Measurements from ENCODE around the gene UROD.

DNA sequence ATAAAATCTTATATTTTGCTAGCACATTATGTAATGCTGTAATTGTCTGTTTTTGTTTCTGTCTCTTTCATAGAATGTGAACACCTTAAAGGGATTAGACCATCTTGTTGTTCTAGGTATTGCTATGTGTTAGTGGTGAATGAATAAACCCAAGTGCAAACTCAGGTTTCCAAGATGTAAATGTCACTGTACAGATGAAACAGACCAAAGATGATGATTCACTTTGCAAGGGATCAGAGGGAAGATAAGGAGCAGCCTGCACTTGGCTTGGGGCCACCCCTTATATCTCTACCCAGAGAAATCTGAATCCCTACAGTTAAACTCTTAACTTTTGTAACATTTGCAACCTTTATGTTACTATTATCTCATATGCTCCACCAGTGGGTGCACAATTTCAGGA, 25.4 kb downstream of the UROD start:
- TF ChIP-seq, protein P1, sequence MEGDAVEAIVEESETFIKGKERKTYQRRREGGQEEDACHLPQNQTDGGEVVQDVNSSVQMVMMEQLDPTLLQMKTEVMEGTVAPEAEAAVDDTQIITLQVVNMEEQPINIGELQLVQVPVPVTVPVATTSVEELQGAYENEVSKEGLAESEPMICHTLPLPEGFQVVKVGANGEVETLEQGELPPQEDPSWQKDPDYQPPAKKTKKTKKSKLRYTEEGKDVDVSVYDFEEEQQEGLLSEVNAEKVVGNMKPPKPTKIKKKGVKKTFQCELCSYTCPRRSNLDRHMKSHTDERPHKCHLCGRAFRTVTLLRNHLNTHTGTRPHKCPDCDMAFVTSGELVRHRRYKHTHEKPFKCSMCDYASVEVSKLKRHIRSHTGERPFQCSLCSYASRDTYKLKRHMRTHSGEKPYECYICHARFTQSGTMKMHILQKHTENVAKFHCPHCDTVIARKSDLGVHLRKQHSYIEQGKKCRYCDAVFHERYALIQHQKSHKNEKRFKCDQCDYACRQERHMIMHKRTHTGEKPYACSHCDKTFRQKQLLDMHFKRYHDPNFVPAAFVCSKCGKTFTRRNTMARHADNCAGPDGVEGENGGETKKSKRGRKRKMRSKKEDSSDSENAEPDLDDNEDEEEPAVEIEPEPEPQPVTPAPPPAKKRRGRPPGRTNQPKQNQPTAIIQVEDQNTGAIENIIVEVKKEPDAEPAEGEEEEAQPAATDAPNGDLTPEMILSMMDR (IDR thresholded peaks at IDR 0.05): no peak
- TF ChIP-seq POLR2A (IDR thresholded peaks at IDR 0.05): no peak
